Body of pancreas (tissue), 4 donors: ENCODE data around the gene ECM1. TPM values are rescaled to one million over a fixed set of nuclear protein-coding genes. Genes with fewer than 3 reads are reported as not detected.
A peak's percentile ranks its signal among the peaks of the same experiment; 100 is the strongest.

Experiments used
- ATAC-seq: fragments of 150-250 bp; one replicate; pipeline ENCODE4 v1.9.1; 2016
- DNase-seq, 4 donors: peaks; one replicate each; pipeline ENCODE4 v3.0.0-alpha.2; 2019
- H3K27ac ChIP-seq, 4 donors: fragments of 200-600 bp; sonication (generic); 1 replicate in 3 of 4; 2 replicates in 1 of 4; pipeline versions ENCODE4 v1.5.1 to v1.6.1; 2016 to 2019; ENCODE audit warnings: mild to moderate bottlenecking in 1 of 4, mixed read lengths in 1 of 4, moderate library complexity in 1 of 4
- H3K27me3 ChIP-seq, 2 donors: fragments of 200-600 bp; sonication (generic); one replicate each; pipeline ENCODE4 v1.6.0; 2016; ENCODE audit warnings: mild to moderate bottlenecking in 1 of 2
- H3K36me3 ChIP-seq, 2 donors: fragments of 200-600 bp; sonication (generic); replicated peaks in 1 of 2; 2 replicates each; pipeline ENCODE4 v1.5.1; 2016; ENCODE audit warnings: low read depth in 2 of 2; ENCODE audit not compliant: insufficient read depth in 1 of 2
- H3K4me1 ChIP-seq: fragments of 200-600 bp; sonication (generic); one replicate; pipeline ENCODE4 v1.6.0; 2016
- H3K4me3 ChIP-seq, 2 donors: fragments of 200-600 bp; sonication (generic); 1 replicate in 1 of 2; 2 replicates in 1 of 2; pipeline ENCODE4 v1.5.1; 2016 to 2019
- H3K9me3 ChIP-seq, 3 donors: fragments of 200-600 bp; sonication (generic); 1 replicate in 2 of 3; 2 replicates in 1 of 3; pipeline ENCODE4 v1.5.1; 2016
- CTCF ChIP-seq, 7 experiments: fragments of 450-650 bp in 4 of 7; fragments of 200-600 bp in 3 of 7; sonication (generic) in 3 of 7; IDR thresholded peaks; one replicate each; pipeline ENCODE4 v1.5.1; 2016 to 2019; ENCODE audit warnings: antibody characterized with exemption in 7 of 7
- POLR2A ChIP-seq, 3 donors: fragments of 450-650 bp; IDR thresholded peaks; one replicate each; pipeline ENCODE4 v1.6.1; 2016; ENCODE audit warnings: antibody characterized with exemption in 3 of 3, mild to moderate bottlenecking in 2 of 3
- WGBS, 2 donors: methylation state at CpG; one replicate each; pipeline ENCODE4 v1.1.5; 2017; 5-methylcytosine and 5-hydroxymethylcytosine counted together
- intact Hi-C: fragments of 100-400 bp; cut with DNase I; formaldehyde crosslinking; loops from one replicate; pipeline ENCODE4 v1.15.1; 2023
- total RNA-seq, 2 donors: library from RNA; depleted of rRNA; stranded (reverse); fragments of >200 nt; gene quantifications; one replicate each; pipeline ENCODE4 v1.1.0, GENCODE V29; 2016

The ECM1 gene
- total RNA-seq, 2 donors from 2014 or later, result 1.3 to 2.1 TPM

GRCh38 chr1:150544204-150544603, 36.3 kb downstream of the ECM1 start:
- DNase-seq (no peak), ATAC-seq (no peak)
- no peaks in the 10 kb centered on the region for H3K36me3 ChIP-seq
- H3K4me1 ChIP-seq, result peaks cover 7% of the 10 kb centered on the region
- WGBS, 2 donors, result 51 to 59% methylated on average over 3 of the region's 3 CpGs
- TF ChIP-seq POLR2A (IDR thresholded peaks at IDR 0.05), result no peak
- no peak for TF ChIP-seq CTCF (IDR thresholded peaks at IDR 0.05)
- H3K9me3 ChIP-seq, result no peaks in the 10 kb centered on the region
- no peak overlapping the region for H3K4me3 ChIP-seq
- H3K27ac ChIP-seq, result no peak overlapping the region
- H3K27me3 ChIP-seq, result no peaks in the 10 kb centered on the region
- intact Hi-C loops, result no loop called here

- no peak overlapping the region for H3K27ac ChIP-seq
- no peak overlapping the region for H3K4me3 ChIP-seq
- intact Hi-C loops, result no loop called here
- 65 to 70% methylated on average over 6 of the region's 6 CpGs for WGBS, 2 donors
- no peak for DNase-seq
- H3K4me1 ChIP-seq, result peaks cover 15% of the 10 kb centered on the region
- no peaks in the 10 kb centered on the region for H3K36me3 ChIP-seq
- no peak for ATAC-seq
- no peaks in the 10 kb centered on the region for H3K27me3 ChIP-seq
- no peak for TF ChIP-seq POLR2A (IDR thresholded peaks at IDR 0.05)
- TF ChIP-seq CTCF (IDR thresholded peaks at IDR 0.05), result no peak
- H3K9me3 ChIP-seq, result no peaks in the 10 kb centered on the region
These were observed 37.6 kb downstream of the ECM1 start for GRCh38 chr1:150545486-150546032.

- Histone ChIP-seq H3K4me1 (peaks cover 16% of the 10 kb centered on the region), H3K9me3 (no peaks in the 10 kb centered on the region), H3K27me3 (no peaks in the 10 kb centered on the region), H3K4me3 (no peak overlapping the region), H3K27ac (no peak overlapping the region), H3K36me3 (no peaks in the 10 kb centered on the region)
- TF ChIP-seq CTCF (IDR thresholded peaks at IDR 0.05) (no peak), POLR2A (IDR thresholded peaks at IDR 0.05) (no peak)
- intact Hi-C loops, result no loop called here
- DNase-seq (no peak), ATAC-seq (no peak)
- WGBS, 2 donors, result 76 to 79% methylated on average over 16 of the region's 16 CpGs
These were observed 38.5 kb downstream of the ECM1 start for GRCh38 chr1:150546294-150546937.

- DNase-seq (no peak), ATAC-seq (no peak)
- 37 to 45% methylated on average over 4 of the region's 4 CpGs for WGBS, 2 donors
- no peak overlapping the region for H3K4me3 ChIP-seq
- H3K27ac ChIP-seq, result peak overlapping the region; percentile 40 to 79 (median 56)
- intact Hi-C loops, result no loop called here
- H3K36me3 ChIP-seq, result no peaks in the 10 kb centered on the region
- H3K27me3 ChIP-seq, result no peaks in the 10 kb centered on the region
- H3K4me1 ChIP-seq, result peaks cover 29% of the 10 kb centered on the region
- H3K9me3 ChIP-seq, result no peaks in the 10 kb centered on the region
- no peak for TF ChIP-seq CTCF (IDR thresholded peaks at IDR 0.05)
- no peak for TF ChIP-seq POLR2A (IDR thresholded peaks at IDR 0.05)
These were observed 40.4 kb downstream of the ECM1 start for GRCh38 chr1:150548324-150548631.
